Kasumi-1 (cell line): ENCODE measurements around the gene PRRG2.
"Not testable (repeated sequence)": the region's sequence is repeated elsewhere in the genome, so short reads cannot be mapped to it uniquely, and the experiment has no call there.

Experiments used
- DNase-seq, 2 experiments: peaks; one replicate each; lab custom pipeline; 2025; lab: John Stamatoyannopoulos, UW

Gene PRRG2

DNA sequence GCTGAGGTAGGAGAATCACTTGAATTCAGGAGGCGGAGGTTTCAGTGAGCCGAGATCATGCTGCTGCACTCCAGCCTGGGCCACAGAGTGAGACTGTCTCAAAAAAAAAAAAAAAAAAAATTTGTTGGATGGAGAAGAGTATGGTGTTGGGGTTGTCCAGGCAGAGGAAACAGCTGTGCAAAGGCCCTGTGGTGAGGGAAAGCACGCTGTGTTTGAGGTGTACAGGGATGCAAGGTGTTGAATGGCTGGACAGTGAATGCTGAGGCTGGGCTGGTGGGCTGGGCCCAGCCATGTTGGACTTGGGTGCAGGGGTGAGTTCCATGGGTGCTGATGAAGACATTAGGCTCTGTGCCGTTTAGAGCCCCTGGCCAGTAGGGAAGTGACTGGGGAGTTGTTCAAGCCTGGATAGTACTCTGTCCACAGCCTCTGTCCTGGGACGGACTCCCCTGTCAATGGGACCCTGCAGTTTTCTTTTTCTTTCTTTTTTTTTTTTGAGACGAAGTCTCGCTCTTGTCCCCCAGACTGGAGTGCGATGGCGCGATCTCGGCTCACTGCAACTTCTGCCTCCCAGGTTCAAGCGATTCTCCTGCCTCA lies 28.5 kb downstream of the PRRG2 start:
- DNase-seq: no peak

- DNase-seq: no peak
Measured at GRCh38 chr19:49613374-49613773, 32.3 kb downstream of the PRRG2 start.

DNA sequence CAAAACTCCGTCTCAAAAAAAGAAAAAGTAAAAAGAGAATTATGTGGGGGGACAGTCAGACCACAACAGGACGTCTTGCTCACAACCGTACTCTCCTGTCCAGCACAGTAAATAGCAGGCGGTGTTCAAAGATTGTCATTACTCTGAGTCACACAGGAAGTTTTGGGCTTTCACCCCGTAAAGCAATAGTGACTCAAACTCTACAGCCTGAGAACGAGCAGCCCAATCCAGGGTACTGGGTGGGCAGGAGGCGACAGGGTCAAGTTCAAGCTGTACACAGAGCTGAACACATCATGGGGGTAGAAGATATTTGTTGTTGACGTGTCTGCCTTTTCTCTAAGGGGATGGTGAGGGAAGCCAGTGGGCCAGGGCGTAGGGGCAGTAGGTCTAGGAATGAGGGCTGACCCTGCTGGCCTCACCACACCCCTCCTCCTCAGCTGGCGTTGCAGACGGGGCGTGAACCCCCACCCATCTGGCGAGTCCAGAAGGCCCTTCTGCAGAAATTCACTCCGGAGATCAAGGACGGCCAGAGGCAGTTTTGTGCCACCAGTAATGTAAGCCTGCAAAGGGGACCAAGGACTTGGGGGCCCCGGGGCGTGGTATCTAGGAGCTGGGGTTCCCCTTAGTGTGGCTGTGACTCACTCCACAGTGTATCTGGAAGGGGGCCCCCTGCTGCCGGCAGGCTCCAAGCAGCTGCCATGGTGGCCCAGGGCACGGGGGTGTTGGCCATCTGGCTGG lies 33.1 kb downstream of the PRRG2 start:
- peak in 1 of 2 experiments; percentile 4 for DNase-seq

- DNase-seq: no peak
Measured at GRCh38 chr19:49615861-49616260, 34.7 kb downstream of the PRRG2 start.

DNA sequence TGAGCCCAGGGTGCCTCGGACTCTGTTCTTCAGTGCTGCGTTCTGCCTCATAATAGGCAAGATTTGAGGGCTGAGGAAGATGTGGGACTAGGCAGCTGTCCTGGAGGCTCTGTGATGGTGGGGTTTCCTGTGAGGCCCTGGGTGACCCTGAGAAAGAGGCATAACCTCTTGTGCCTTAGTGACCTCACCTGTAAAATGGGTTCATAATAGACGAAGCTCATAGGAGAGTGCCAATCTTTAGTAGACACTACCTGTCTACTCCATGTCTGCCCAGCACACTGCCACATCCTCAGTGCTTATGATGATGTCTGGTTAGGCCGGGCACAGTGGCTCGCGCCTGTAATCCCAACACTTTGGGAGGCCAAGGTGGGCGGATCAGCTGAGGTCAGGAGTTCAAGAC lies 35.4 kb downstream of the PRRG2 start:
- no peak for DNase-seq

- no peak for DNase-seq
Measured at GRCh38 chr19:49616945-49617344, 35.8 kb downstream of the PRRG2 start.

DNA sequence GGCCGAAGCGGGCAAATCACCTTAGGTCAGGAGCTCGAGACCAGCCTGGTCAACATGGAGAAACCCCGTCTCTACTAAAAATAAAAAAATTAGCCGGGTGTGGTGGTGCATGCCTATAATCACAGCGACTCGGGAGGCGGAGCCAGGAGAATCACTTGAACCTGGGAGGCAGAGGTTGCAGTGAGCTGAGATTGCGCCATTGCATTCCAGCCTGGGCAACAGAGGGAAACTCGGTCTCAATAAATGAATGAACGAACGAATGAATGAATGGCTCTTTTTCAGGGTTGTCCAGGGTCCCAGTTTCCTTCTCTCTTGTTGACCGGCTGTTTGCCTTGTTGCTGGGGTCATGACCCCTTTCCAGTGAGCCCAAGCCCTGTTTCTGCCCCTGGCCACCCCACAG lies 36.7 kb downstream of the PRRG2 start:
- not testable (repeated sequence) for DNase-seq

DNA sequence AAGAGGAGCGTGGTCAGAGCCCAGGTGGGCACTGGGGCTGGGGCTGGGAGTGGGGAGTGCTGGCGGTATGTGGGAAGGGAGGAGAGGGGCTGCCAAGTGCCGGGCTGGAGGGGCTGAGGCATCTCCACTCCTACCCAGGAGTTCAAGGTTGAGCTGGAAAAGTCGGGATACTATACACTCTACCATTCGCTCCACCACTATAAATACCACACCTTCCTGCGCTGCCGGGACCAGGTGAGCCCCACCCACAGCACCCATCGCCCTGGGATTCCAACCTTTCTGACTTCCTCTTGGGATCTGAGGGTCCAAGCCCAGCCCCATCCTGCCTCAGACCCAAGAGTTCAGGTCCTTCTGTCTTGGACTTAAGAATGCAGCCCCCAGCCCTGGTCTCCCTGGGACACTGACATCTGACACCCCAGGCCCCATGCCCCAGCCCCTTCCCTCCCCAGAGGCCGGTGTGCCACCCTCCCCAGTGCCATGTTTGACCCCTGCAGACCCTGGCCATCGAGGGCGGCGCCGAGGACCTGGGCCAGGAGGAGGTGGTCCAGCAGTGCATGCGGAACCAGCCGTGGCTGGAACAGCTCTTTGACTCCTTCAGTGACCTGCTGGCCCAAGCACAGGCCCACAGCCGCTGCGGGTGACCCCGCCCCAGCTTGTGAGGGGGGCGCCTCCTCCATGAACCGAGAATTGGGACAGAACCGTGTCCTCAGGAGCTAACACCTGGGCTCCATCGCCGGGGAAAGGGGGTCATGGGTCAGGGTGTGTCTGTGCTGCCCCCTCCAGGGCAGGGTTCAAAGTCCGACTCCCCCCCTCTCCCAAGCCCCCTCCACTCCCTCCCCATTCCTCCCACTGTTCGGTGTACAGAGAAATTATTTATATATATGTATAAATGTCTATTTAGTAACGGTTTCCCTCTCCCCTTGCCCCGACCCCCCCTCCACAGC lies 44.1 kb downstream of the PRRG2 start:
- no peak for DNase-seq

DNA sequence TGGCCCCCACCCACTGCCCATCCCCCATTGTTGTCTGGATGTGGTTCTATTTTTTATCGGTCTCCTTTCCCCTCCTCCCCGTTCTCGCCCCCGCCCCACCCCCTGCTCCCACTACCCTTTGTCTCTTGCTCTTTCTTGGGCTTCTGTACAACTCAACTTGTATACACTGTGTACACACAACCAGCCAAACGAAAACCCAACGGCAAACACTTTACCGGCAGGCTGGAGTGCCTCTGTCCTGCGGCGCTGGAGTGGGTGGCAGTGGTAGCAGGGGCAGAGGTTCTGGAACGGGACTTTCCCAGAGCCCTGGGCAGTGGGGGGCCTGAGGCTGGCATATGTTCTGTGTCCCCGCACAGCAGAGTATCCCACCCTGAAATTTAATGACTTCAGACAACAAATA lies 45.1 kb downstream of the PRRG2 start:
- no peak for DNase-seq

DNA sequence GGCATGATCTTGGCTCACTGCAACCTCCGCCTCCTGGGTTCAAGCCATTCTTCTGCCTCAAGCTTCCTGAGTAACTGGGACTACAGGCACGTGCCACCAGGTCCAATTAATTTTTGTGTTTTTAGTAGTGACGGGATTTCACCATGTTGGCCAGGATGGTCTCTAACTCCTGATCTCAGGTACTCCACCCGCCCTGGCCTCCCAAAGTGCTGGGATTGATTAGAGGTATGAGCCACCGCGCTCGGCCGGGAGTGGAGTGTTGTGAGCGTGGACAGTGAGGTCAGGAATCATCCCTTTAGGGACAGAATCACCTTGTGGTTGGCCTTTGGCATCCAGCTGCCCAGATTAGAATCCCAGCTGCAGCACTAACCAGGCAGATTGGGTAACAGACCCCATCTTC lies 48.5 kb downstream of the PRRG2 start:
- DNase-seq: no peak

DNA sequence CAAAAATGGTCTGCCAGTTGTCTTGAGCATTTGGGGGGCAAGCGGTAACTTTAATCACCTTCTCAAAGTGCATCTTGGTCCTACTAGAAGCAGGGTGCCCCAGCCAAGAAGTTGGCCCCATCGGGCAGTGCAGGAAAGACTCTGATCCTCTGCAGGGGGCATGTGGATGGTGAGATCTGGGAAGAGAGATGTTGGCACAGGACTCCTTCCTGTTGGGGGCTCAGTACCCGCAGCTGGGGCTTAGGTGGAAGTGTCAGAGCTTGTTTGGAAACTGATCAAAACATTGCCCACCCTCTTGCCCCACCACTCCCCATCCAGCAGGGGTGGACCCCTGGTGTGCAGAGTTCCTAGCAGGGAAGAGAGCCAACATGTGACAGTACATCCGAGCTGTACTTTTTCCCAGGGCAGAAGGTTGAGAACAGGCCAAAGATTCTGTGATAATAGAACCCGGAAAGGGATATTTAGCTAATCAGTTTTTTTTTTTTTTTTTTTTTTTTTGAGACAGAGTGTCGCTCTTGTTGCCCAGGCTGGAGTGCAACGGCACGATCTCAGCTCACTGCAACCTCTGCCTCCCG lies 50.0 kb downstream of the PRRG2 start:
- no peak for DNase-seq

GRCh38 chr19:49631610-49632192 lies 50.6 kb downstream of the PRRG2 start:
- DNase-seq: no peak

DNA sequence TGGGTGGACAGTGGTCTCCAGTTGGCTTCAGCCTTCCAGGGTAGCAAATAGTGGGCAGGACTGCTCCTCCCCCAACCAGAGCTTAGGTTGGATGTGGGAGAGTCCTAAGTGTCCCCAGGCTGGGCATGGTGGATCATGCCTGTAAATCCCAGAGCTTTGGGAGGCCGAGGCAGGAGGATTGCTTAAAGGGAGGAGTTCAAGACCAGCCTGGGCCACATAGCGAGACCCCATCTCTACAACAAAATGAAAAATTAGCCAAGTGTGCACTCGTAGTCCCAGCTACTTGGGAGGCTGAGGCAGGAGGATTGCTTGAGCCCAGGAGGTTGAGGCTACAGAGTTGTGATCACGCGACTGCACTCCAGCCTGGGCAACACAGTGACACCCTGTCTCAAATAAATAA lies 51.5 kb downstream of the PRRG2 start:
- DNase-seq: no peak

- DNase-seq: not testable (repeated sequence)
Measured at GRCh38 chr19:49633273-49633672, 52.2 kb downstream of the PRRG2 start.

GRCh38 chr19:49635530-49636232 lies 54.6 kb downstream of the PRRG2 start:
- DNase-seq: no peak

DNA sequence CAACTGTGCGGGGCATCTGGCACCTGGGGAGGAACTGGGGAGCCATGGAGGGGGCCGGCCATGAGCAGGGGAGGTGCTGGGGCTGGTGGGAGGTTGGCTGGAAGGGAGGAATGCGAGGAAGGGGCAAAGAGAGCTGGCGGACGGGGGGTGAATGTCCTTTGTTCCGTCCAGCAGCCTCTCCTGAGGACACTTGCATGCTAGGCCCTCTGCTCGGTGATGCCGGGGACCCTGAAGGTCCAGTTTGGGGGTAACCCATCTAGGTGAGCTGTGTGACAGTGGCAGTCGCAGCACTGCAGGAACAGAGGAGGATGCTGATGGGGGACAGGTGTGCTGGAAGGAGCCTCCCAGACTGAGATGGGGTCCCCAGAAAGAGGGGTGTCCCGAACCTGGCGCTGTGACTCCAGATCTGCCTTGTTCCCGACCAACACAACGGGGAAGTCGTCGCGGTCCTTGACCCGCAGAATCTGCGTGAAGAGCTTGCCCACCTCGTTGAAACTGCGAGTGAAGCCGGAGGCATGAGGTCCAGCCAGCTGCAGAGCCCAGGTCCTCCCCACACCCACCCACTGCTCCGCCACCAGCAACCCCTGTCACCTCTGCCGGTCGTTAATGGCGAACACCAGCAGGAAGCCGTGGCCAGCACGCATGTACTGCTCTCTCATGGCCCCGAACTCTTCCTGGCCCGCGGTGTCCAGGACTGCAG lies 55.3 kb downstream of the PRRG2 start:
- DNase-seq: no peak

GRCh38 chr19:49637821-49638738 lies 57.0 kb downstream of the PRRG2 start:
- DNase-seq: peak; percentile 26 to 30

DNA sequence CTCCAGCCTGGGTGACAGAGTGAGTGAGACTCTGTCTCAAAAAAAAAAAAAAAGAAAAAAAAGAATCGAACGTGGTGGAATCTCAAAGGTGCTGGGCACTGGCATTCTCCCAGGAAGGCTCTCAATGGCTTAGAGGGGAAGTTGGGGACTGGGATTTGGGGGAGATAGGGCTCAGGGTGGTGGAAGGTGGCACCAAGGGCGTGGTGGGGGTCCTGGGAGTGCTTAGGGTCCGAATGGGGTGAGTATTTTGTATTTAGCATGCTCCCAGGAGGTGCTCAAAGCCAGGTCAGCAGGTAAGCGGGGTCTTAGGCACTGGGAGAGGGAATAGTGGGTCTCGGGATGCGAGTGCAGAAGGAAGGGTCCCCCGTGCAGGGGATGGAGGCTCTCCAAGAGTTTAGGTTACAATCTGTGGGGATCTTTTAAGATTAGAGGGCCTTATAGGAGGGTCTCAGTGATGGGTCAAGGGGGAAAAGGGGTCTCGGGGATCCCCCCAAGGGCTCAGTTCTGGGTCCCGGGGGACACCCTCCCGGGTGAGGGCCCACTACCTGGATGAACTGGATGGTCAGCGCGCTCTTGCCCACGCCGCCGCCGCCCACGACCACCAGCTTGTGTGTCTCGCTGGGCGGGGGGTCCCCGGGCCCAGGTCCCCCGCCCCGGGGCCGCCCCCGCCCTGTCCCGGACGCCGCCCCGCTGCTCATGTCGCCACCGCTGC lies 58.4 kb downstream of the PRRG2 start:
- no peak for DNase-seq
